ENCODE results near the gene BAHD1.

DNA sequence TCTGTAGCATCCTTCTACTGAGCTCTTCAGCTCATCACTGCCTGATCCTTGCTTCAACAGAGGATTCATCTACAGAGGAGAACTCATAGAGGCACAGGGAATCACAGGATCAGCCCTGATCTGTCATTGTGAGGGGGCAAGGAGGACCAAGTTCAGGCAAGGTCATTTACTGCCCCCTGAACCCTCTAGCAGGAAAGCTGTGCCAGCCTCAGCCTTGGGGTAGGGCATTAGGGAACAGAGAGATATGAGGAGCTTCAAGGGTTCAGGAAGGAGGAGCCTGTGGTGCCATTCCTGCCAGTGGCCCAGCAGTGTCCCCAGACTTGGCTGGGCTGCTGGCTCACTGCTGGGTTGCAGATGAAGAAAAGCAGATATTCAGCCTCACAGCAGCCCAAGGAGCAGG is 38.3 kb downstream of the BAHD1 start:
- TF ChIP-seq POLR2A (IDR thresholded peaks at IDR 0.05) = no peak
- TF ChIP-seq, protein P1, sequence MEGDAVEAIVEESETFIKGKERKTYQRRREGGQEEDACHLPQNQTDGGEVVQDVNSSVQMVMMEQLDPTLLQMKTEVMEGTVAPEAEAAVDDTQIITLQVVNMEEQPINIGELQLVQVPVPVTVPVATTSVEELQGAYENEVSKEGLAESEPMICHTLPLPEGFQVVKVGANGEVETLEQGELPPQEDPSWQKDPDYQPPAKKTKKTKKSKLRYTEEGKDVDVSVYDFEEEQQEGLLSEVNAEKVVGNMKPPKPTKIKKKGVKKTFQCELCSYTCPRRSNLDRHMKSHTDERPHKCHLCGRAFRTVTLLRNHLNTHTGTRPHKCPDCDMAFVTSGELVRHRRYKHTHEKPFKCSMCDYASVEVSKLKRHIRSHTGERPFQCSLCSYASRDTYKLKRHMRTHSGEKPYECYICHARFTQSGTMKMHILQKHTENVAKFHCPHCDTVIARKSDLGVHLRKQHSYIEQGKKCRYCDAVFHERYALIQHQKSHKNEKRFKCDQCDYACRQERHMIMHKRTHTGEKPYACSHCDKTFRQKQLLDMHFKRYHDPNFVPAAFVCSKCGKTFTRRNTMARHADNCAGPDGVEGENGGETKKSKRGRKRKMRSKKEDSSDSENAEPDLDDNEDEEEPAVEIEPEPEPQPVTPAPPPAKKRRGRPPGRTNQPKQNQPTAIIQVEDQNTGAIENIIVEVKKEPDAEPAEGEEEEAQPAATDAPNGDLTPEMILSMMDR (IDR thresholded peaks at IDR 0.05) = no peak
